SU-DHL-6 (cell line): Measurements from ENCODE around the gene SCIN.
"Not testable (repeated sequence)": the region's sequence is repeated elsewhere in the genome, so short reads cannot be mapped to it uniquely, and the experiment has no call there.

Source experiments
- H2AFZ ChIP-seq: fragments of 200-600 bp; sonication (generic); 2 replicates; pipeline ENCODE4 v1.6.1; 2014; ENCODE audit warnings: low read depth, mild to moderate bottlenecking, moderate library complexity, mixed read lengths, antibody characterized with exemption, low read length; ENCODE audit not compliant: severe bottlenecking
- H3F3A ChIP-seq: fragments of 200-600 bp; shearing (Covaris generic); 2 replicates; pipeline ENCODE4 v1.6.0; 2016; ENCODE audit warnings: antibody characterized with exemption, mild to moderate bottlenecking; ENCODE audit not compliant: insufficient read depth
- H3K27ac ChIP-seq: fragments of 200-600 bp; sonication (generic); 2 replicates; pipeline ENCODE4 v1.5.1; 2016; ENCODE audit warnings: low read depth, mild to moderate bottlenecking, low read length, moderate library complexity, mixed read lengths
- H3K27me3 ChIP-seq: fragments of 200-600 bp; sonication (generic), shearing (Covaris generic); 2 replicates; pipeline ENCODE4 v1.6.0; 2014; ENCODE audit warnings: mild to moderate bottlenecking, low read length
- H3K36me3 ChIP-seq: fragments of 200-600 bp; sonication (generic); 2 replicates; pipeline ENCODE4 v1.6.1; 2014; ENCODE audit warnings: mild to moderate bottlenecking, low read length, mixed read lengths
- H3K4me2 ChIP-seq: fragments of 300-600, 200-600 bp; shearing (Covaris generic), sonication (generic); 2 replicates; pipeline ENCODE4 v1.6.0; 2014; ENCODE audit warnings: low read length, low read depth, mild to moderate bottlenecking; ENCODE audit not compliant: poor library complexity, severe bottlenecking
- H3K4me3 ChIP-seq: fragments of 200-600 bp; sonication (generic); 2 replicates; pipeline ENCODE4 v1.5.1; 2014; ENCODE audit warnings: antibody characterized with exemption, low read length, mild to moderate bottlenecking, mixed read lengths; ENCODE audit not compliant: insufficient read depth, poor library complexity, severe bottlenecking
- H3K79me2 ChIP-seq: fragments of 200-600 bp; sonication (generic); 2 replicates; pipeline ENCODE4 v1.6.1; 2014; ENCODE audit warnings: mild to moderate bottlenecking, low read length, moderate library complexity; ENCODE audit not compliant: insufficient read depth
- H3K9ac ChIP-seq: fragments of 200-600 bp; sonication (generic); 2 replicates; pipeline ENCODE4 v1.7.0; 2014; ENCODE audit warnings: mild to moderate bottlenecking, low read length
- H3K9me2 ChIP-seq: fragments of 200-600 bp; sonication (generic); replicated peaks from 2 replicates; pipeline ENCODE4 v1.6.1; 2014; ENCODE audit warnings: low read length; ENCODE audit not compliant: insufficient read depth
- H3K9me3 ChIP-seq: fragments of 200-600 bp; sonication (generic); 2 replicates; pipeline ENCODE4 v1.6.1; 2014; ENCODE audit warnings: low read length, mixed read lengths; ENCODE audit not compliant: insufficient read depth
- H4K20me1 ChIP-seq: fragments of 200-600 bp; sonication (generic); 2 replicates; pipeline ENCODE4 v1.6.1; 2014; ENCODE audit warnings: low read depth, mild to moderate bottlenecking, antibody characterized with exemption, low read length, moderate library complexity, mixed read lengths
- EZH2phosphoT487 ChIP-seq: fragments of 200-600 bp; sonication (generic), shearing (Covaris generic); conservative IDR thresholded peaks from 2 replicates; pipeline ENCODE4 v1.6.1; 2018; ENCODE audit warnings: mild to moderate bottlenecking, antibody characterized with exemption, low read length, moderate library complexity, mixed read lengths
- TF ChIP-seq, protein P1 (sequence below): fragments of 200-600 bp; sonication (generic); IDR thresholded peaks from one replicate; pipeline ENCODE4 v1.5.1; 2017; ENCODE audit warnings: antibody characterized with exemption, mild to moderate bottlenecking, low read length, moderate library complexity; ENCODE audit not compliant: insufficient read depth, poor library complexity, severe bottlenecking

The SCIN gene

DNA sequence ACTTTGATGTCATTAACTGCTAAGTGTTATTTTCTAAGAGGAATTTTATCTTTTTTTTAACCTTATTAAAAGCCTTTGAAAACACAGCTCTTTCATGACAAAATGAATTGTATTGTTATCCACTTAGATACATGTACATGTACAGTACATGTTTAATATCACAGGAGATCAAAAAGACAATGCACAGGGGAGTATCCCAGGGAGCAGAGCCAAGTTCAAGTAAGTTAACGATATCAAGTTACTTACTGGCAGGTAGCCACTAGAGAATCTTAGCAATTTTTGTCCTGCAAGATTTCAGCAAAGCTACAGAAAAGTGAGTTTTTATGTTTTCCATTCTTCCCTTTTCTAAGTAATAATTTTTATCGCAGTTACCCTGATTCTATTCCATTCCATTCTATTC lies 83.0 kb downstream of the SCIN start:
- Histone ChIP-seq H3K79me2 (no peaks in the 10 kb centered on the region), H3K27me3 (no peaks in the 10 kb centered on the region), H3K9ac (no peak overlapping the region), H3K9me3 (no peaks in the 10 kb centered on the region), H3F3A (no peaks in the 10 kb centered on the region), H4K20me1 (no peaks in the 10 kb centered on the region), H3K9me2 (no peaks in the 10 kb centered on the region), H3K4me2 (no peak overlapping the region), H3K27ac (no peak overlapping the region), H3K4me3 (no peak overlapping the region), H3K36me3 (no peaks in the 10 kb centered on the region), H2AFZ (no peak overlapping the region)
- TF ChIP-seq, protein P1, sequence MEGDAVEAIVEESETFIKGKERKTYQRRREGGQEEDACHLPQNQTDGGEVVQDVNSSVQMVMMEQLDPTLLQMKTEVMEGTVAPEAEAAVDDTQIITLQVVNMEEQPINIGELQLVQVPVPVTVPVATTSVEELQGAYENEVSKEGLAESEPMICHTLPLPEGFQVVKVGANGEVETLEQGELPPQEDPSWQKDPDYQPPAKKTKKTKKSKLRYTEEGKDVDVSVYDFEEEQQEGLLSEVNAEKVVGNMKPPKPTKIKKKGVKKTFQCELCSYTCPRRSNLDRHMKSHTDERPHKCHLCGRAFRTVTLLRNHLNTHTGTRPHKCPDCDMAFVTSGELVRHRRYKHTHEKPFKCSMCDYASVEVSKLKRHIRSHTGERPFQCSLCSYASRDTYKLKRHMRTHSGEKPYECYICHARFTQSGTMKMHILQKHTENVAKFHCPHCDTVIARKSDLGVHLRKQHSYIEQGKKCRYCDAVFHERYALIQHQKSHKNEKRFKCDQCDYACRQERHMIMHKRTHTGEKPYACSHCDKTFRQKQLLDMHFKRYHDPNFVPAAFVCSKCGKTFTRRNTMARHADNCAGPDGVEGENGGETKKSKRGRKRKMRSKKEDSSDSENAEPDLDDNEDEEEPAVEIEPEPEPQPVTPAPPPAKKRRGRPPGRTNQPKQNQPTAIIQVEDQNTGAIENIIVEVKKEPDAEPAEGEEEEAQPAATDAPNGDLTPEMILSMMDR, result no peak
- TF ChIP-seq EZH2phosphoT487, result no peak

DNA sequence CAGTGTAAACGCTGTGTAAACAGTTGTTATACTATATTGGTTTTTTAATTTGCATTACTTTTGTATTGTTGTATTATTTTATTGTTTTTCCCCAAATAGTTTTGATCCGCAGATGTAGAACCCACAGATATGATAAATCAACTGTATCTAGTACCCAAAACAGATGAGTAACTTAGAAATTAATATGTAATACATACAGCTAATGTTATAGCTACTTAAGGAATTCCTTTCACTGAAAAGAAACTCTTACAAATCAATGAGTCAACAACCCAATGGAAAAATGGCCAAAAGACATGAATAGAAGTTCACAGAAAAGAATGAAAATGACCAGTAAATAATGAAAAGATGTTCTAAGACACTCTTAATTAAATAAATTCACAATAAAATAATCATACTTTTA lies 84.6 kb downstream of the SCIN start:
- Histone ChIP-seq H3K4me3 (no peak overlapping the region), H3K9me2 (no peaks in the 10 kb centered on the region), H3K27me3 (no peaks in the 10 kb centered on the region), H2AFZ (no peak overlapping the region), H3K9ac (no peak overlapping the region), H3F3A (no peaks in the 10 kb centered on the region), H3K36me3 (no peaks in the 10 kb centered on the region), H3K27ac (no peak overlapping the region), H3K9me3 (no peaks in the 10 kb centered on the region), H3K79me2 (no peaks in the 10 kb centered on the region), H4K20me1 (no peaks in the 10 kb centered on the region), H3K4me2 (no peak overlapping the region)
- TF ChIP-seq, protein P1, result no peak

DNA sequence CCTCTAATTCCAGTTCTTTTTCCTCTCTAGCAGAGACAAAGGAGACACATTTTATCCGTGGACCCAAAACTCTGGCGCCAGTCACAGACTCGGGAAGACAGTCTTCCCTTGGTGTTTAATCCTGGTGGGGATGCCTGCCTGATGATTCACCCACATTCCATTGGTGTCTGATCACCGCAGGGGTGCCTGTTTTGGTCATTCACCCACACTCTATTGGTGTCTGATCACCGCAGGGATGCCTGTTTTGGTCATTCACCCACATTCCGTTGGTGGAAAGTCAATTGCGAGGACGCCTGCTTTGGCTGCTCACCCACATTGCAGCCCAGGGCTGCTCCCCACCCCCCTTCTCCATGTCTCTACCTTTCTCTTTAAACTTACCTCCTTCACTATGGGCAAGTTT lies 89.9 kb downstream of the SCIN start:
- H3K36me3 ChIP-seq, H3K9me2 ChIP-seq, H3K27ac ChIP-seq, H3K79me2 ChIP-seq, H4K20me1 ChIP-seq, H3K4me3 ChIP-seq, H3K27me3 ChIP-seq, H2AFZ ChIP-seq, H3K4me2 ChIP-seq, H3K9me3 ChIP-seq, H3K9ac ChIP-seq, H3F3A ChIP-seq: not testable (repeated sequence)

DNA sequence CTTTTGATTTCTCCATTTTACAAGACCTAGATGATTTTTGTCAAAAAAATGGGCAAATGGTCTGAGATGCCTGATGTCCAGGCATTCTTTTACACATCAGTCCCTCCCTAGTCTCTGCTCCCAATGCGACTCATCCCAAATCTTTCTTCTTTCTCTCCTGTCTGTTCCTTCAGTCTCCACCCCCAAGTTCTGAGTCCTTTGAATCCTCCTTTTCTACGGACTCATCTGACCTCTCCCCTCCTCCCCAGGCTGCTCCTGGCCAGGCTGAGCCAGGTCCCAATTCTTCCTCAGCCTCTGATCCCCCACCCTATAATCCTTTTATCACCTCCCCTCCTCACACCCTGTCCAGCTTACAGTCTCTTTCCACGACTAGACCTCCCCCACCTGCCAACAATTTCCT lies 90.5 kb downstream of the SCIN start:
- H3K27me3 ChIP-seq, H2AFZ ChIP-seq, H3K4me2 ChIP-seq, H3K4me3 ChIP-seq, H3F3A ChIP-seq, H3K36me3 ChIP-seq, H3K9ac ChIP-seq, H3K79me2 ChIP-seq, H3K27ac ChIP-seq, H3K9me2 ChIP-seq, H4K20me1 ChIP-seq, H3K9me3 ChIP-seq: not testable (repeated sequence)
